Type B pancreatic cell (in vitro differentiated cells): Measurements from ENCODE around the gene C2CD4B. TPM values are rescaled to one million over a fixed set of nuclear protein-coding genes. Genes with fewer than 3 reads are reported as not detected.

Experiments
- DNase-seq: peaks from one replicate; pipeline ENCODE4 v3.0.0; 2021; ENCODE audit warnings: mixed read lengths; ENCODE audit not compliant: unreplicated experiment; ENCODE audit errors: extremely low spot score
- H3K27ac Mint-ChIP-seq: 2 replicates; pipeline ENCODE4 v1.8.0; 2021; ENCODE audit warnings: mild to moderate bottlenecking, mixed read lengths
- H3K27me3 Mint-ChIP-seq: 2 replicates; pipeline ENCODE4 v1.8.0; 2021; ENCODE audit warnings: mixed read lengths
- H3K36me3 Mint-ChIP-seq: 2 replicates; pipeline ENCODE4 v1.8.0; 2021; ENCODE audit warnings: mixed read lengths
- H3K4me1 Mint-ChIP-seq: one replicate; pipeline ENCODE4 v1.8.0; 2021; ENCODE audit warnings: mixed read lengths; ENCODE audit not compliant: unreplicated experiment
- H3K4me3 Mint-ChIP-seq: 2 replicates; pipeline ENCODE4 v1.8.0; 2021; ENCODE audit warnings: mild to moderate bottlenecking, mixed read lengths
- H3K9me3 Mint-ChIP-seq: 2 replicates; pipeline ENCODE4 v1.8.0; 2021; ENCODE audit warnings: mixed read lengths
- CTCF ChIP-seq: fragments of 200-600 bp; sonication (generic); conservative IDR thresholded peaks from 2 replicates; pipeline ENCODE4 v1.5.0; 2021; ENCODE audit warnings: antibody characterized with exemption, mild to moderate bottlenecking
- total RNA-seq: library from RNA; stranded (reverse); gene quantifications from 2 replicates; pipeline ENCODE4 v1.2.1, GENCODE V29; 2021; ENCODE audit warnings: low replicate concordance

Gene C2CD4B
- total RNA-seq, 1 donor from 2014 or later, result 2.7 TPM

GRCh38 chr15:62208884-62209283 lies 43.8 kb upstream of the C2CD4B start:
- Mint-ChIP-seq H3K4me3 (peak overlapping the region; percentile 86), H3K27ac (peak overlapping the region; percentile 99), H3K4me1 (peaks cover 4% of the 10 kb centered on the region), H3K9me3 (peaks cover 6% of the 10 kb centered on the region), H3K27me3 (no peaks in the 10 kb centered on the region), H3K36me3 (no peaks in the 10 kb centered on the region)
- DNase-seq, result no peak
- TF ChIP-seq CTCF, result no peak

- peak overlapping the region; percentile 99 for H3K27ac Mint-ChIP-seq
- DNase-seq, result no peak
- no peak for TF ChIP-seq CTCF
- H3K36me3 Mint-ChIP-seq, result no peaks in the 10 kb centered on the region
- peaks cover 4% of the 10 kb centered on the region for H3K4me1 Mint-ChIP-seq
- no peak overlapping the region for H3K4me3 Mint-ChIP-seq
- H3K9me3 Mint-ChIP-seq, result peaks cover 6% of the 10 kb centered on the region
- H3K27me3 Mint-ChIP-seq, result no peaks in the 10 kb centered on the region
Measured at GRCh38 chr15:62208367-62208766, 43.3 kb upstream of the C2CD4B start.

- Mint-ChIP-seq H3K36me3 (no peaks in the 10 kb centered on the region), H3K4me1 (no peaks in the 10 kb centered on the region), H3K4me3 (no peak overlapping the region), H3K27me3 (peaks cover 7% of the 10 kb centered on the region), H3K27ac (no peak overlapping the region), H3K9me3 (no peaks in the 10 kb centered on the region)
- no peak for DNase-seq
- TF ChIP-seq CTCF, result no peak
Measured at GRCh38 chr15:62190675-62191074, 25.6 kb upstream of the C2CD4B start.

- H3K9me3 Mint-ChIP-seq, result no peaks in the 10 kb centered on the region
- no peaks in the 10 kb centered on the region for H3K36me3 Mint-ChIP-seq
Measured at GRCh38 chr15:62190274-62190673, 25.2 kb upstream of the C2CD4B start.

GRCh38 chr15:62188744-62189143 lies 23.7 kb upstream of the C2CD4B start:
- Mint-ChIP-seq H3K4me3 (no peak overlapping the region), H3K4me1 (no peaks in the 10 kb centered on the region), H3K27ac (no peak overlapping the region), H3K27me3 (peaks cover 7% of the 10 kb centered on the region), H3K9me3 (no peaks in the 10 kb centered on the region), H3K36me3 (no peaks in the 10 kb centered on the region)
- no peak for DNase-seq
- no peak for TF ChIP-seq CTCF

More at GRCh38 chr15:62190274-62190673, 25.2 kb upstream of the C2CD4B start:
- Mint-ChIP-seq H3K4me1 (no peaks in the 10 kb centered on the region), H3K4me3 (no peak overlapping the region), H3K27ac (no peak overlapping the region), H3K27me3 (peaks cover 7% of the 10 kb centered on the region)
- TF ChIP-seq CTCF, result no peak
- no peak for DNase-seq

GRCh38 chr15:62187910-62188309 lies 22.8 kb upstream of the C2CD4B start:
- no peak overlapping the region for H3K4me3 Mint-ChIP-seq
- peaks cover 7% of the 10 kb centered on the region for H3K27me3 Mint-ChIP-seq
- no peaks in the 10 kb centered on the region for H3K4me1 Mint-ChIP-seq
- no peaks in the 10 kb centered on the region for H3K36me3 Mint-ChIP-seq
- no peaks in the 10 kb centered on the region for H3K9me3 Mint-ChIP-seq
- DNase-seq, result no peak
- no peak for TF ChIP-seq CTCF
- no peak overlapping the region for H3K27ac Mint-ChIP-seq
